HG02981 (cell line): Measurements from ENCODE around the gene ATXN1.

Source experiments
- ATAC-seq: cut with Tn5 transposase; IDR thresholded peaks from one replicate; pipeline ENCODE4 v1.9.1; 2021; ENCODE audit warnings: mild to moderate bottlenecking, moderate library complexity; ENCODE audit not compliant: unreplicated experiment

ATXN1 gene

GRCh38 chr6:16331384-16332174 is 429.7 kb downstream of the ATXN1 start:
- ATAC-seq: peak; percentile 63

GRCh38 chr6:16329233-16329632 is 432.0 kb downstream of the ATXN1 start:
- ATAC-seq: no peak

DNA sequence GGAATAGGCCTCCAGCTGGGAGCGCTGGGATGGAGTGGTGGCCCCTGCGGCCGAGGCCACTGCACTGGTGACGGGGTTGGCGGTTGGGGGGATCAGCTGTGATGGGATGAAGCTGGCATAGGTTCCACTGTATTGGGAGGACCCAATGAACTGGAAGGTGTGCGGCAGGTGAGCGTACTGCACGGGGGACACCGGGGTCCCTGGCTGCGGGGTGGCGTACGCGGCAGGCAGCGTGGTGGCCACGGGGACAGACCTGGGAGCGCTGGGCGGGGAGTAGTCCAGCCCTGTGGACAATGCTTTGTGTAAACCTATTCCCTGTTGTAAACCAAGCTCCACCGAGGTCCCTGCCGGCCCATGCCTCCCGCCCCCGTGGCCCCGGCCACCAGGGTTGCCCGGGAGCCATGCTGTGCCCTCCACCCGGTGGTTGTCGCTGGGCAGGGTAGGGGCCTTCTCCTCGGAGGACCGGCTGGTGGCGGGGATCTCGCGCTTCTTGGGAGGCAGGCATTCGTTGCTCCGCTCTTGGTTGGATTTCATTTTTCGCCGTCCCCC is 433.4 kb downstream of the ATXN1 start:
- ATAC-seq: no peak

GRCh38 chr6:16326971-16327776 is 434.1 kb downstream of the ATXN1 start:
- no peak for ATAC-seq

GRCh38 chr6:16326531-16326930 is 434.7 kb downstream of the ATXN1 start:
- no peak for ATAC-seq

DNA sequence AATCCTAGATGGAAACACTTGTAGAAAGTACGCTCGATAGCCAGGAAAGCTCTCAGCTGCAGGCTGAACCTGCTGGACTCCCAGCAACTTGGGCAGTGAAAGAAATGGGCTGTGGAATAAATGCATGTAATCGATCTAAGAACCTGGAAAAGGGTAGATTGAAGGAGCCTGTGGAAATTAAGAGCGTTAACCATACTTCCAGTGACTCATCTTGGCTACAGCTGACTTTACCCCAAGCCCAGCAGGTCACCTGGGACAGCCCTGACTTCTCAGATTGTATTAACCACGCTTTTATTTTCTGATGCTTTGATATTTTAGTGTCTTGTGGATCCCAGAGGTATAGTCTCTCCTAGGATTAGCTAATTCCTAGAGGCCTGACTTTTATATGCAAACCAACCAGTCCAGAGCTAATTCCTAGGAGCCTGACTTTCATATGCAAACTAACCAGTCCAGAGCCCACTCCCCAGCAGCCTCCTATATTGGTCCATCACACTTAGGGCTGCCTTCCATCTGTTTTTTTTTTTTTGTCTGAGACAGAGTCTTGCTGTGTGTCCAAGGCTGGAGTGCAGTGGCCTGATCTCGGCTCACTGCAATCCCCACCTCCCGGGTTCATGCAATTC is 436.5 kb downstream of the ATXN1 start:
- ATAC-seq: no peak

GRCh38 chr6:16324184-16324583 is 437.1 kb downstream of the ATXN1 start:
- no peak for ATAC-seq

- ATAC-seq: peak; percentile 85
Measured at GRCh38 chr6:16322666-16323312, 438.5 kb downstream of the ATXN1 start.

DNA sequence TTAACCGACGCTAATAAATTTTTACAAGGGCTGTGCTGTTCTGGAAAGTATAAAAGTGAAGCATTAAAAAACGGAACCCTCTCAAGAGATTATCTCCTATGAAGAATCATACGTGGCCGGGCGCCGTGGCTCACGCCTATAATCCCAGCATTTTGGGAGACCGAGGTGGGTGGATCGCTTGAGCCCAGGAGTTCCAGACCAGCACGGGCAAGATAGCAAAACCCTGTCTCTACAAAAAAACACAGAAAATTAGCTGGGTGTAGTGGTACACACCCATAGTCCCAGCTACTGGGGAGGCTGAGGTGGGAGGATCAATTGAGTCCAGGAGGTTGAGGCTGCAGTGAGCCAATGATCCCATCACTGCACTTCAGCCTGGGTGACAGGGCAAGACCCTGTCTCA is 439.4 kb downstream of the ATXN1 start:
- ATAC-seq: no peak

DNA sequence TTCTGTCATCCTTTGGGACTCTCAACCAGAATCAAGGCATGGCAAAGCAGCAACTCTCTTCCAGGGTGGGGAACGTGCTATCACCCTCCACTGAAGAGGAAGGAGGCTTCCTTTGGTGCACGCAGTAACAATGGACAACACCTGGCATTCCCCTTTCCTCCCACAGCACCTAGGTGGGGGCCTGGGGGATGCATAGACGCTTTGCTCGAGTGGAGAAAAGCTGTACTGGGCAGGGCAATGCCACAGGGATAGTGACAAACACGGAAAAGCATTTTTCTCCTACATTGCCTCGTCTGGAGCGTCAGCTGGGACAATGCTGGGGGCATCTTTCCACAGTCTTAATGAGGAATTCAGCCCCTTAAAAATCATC is 439.9 kb downstream of the ATXN1 start:
- ATAC-seq: no peak

DNA sequence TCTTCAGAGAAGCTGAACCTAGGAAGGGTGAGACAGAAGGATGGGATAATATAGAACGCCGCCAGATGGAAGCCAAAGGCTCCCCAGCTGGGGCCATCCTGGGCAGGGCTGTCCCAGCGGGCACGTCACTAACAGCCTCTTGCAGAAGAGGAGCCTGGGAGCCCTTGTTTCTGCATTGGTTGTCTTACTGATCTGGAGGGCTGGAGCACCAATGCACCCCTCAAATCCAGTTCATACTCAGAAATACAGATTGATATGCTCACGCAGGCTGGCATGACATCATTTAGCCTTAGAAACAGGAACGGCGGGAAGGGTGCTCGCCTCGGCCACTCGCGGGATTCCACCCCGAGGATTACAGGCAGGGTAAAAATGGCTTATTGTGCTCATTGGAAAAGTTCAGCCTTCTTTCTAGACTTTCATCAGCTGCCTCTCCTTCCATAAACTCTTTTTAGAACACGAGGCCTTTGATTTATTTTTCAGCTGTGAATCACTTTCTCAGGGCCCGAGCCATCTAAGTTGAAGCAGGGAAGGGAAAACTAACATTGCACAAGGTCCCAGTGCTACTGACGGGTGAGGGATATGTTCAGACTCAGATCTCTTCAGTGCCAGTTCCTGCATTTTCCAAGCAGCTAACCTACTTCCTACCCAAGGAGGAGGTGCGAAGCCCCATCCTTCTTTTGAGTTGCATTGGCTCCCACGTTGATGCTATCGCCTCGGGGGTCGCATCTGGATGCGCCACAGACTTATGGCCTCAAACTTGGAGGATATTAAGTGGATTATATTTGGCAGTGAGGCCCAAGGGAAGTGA is 440.5 kb downstream of the ATXN1 start:
- no peak for ATAC-seq

GRCh38 chr6:16319813-16320532 is 441.3 kb downstream of the ATXN1 start:
- ATAC-seq: peak; percentile 63

DNA sequence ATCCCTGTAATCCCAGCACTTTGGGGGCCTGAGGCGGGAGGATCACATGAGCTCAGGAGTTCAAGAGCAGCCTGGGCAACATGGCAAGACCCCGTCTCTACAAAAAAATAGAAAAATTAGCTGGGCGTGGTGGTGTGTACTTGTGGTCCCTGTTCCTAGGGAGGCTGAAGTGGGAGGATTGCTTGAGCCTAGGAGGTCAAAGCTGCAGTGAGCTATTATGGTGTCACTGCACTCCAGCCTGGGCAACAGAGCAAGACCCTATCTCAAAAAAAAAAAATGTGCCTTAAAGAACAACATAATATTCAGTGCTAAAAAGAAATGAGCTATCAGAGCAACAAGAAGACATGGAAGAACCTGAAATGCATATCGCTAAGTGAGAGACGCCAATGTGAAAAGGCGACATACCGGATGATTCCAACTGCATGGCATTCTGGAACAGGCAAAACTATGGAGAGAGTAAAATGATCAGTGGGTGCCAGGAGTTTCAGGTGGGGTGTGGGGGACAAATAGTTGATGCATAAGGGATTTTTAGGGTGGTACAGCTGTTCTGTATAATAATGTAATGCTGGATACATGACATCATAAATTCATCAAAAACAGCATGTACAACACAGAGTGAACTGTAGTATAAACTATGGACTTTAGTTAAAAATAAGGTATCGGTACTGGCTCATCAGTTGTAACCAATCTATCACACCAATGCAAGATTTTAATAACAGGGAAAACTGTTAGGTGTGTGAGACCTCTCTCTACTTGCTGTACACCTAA is 442.1 kb downstream of the ATXN1 start:
- ATAC-seq: no peak

- no peak for ATAC-seq
Measured at GRCh38 chr6:16318538-16318937, 442.7 kb downstream of the ATXN1 start.

DNA sequence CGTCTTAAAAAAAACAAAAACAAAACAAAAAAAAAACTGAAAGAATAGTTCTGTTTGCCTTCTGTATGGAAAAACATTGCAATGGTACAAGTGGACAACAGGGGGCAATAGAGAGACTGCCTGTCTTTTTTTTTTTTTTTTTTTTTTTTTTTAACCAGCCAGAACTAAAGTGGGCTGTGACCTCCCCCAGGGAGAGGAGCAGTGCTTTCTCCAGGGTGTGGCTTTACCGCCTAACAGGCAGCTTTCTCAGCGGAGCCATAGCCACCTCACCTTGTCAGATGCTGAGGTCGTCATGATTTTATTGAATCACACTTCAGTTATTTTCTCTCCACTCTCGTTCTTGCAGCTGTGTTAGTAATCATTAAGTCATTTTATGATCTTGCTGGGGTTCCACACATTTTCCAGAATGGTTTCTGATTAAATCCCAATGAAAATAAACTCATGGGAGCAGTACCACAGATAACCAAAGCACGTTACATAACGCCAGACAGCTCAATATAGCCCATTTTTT is 444.5 kb downstream of the ATXN1 start:
- ATAC-seq: no peak

- ATAC-seq: no peak
Measured at GRCh38 chr6:16314296-16314695, 447.0 kb downstream of the ATXN1 start.

GRCh38 chr6:16313732-16314131 is 447.5 kb downstream of the ATXN1 start:
- ATAC-seq: no peak

DNA sequence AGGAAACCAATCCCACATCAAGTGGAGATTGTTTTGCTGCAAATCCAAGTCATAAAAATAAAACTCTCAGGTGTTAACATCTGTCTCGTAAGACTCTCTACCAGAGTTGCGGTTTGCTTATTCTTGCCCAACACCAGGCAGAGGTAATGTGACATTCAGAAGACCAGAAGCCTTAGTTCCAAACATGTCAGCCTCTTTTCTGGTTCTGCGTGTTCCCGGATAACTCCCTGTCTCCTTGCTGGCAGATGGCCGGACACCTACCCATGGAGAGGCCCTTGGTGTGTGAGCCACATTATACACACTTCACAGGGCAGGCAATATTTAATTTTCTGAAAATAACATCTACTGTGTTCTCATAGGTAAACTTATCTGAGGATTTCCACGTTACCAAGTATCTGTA is 449.5 kb downstream of the ATXN1 start:
- no peak for ATAC-seq

DNA sequence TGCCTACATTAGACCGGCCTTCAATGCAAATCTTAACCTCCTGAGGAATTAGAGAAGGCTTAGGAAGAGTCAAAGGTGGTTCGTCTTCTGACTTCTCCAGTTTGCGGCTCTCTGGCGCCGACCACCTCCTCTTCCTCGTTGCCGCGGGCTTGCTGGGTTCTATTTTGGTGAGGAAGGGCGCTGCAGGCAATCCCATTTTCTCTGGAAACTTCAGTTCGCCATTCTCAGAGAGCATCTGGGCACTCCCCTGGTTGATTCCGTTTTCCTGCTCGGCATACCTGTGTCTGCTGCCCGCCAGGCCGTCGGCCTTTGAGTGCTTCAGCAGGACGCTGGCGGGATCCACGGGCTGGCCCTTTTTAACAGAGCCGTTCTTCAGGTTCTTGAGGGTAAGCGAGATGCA is 454.9 kb downstream of the ATXN1 start:
- ATAC-seq: no peak
